PC-9 (cell line): ENCODE measurements around the gene USF1. TPM values are rescaled to one million over a fixed set of nuclear protein-coding genes. Genes with fewer than 3 reads are reported as not detected.

ENCODE experiments used
- BruUV-seq: library from RNA; stranded (reverse); fragments of 400-500 nt; replicated peaks from 2 replicates; lab custom pipeline; 2021; lab: Mats Ljungman, UMichigan
- CTCF ChIA-PET: fragments of 300-600 bp; sonication (Branson Sonifier 250); formaldehyde crosslinking; loops from one replicate; lab custom pipeline; 2022; ENCODE audit warnings: antibody characterized with exemption; lab: Charles Lee
- POLR2A ChIA-PET: fragments of 300-600 bp; sonication (Branson Sonifier 250); formaldehyde crosslinking; loops from one replicate; lab custom pipeline; 2022; ENCODE audit warnings: antibody characterized with exemption; ENCODE audit not compliant: unreplicated experiment; lab: Charles Lee
- DNase-seq, 2 experiments: peaks; one replicate each; pipeline versions ENCODE4 v3.0.0 to v3.0.0-alpha.2; 2015 to 2022; ENCODE audit warnings: mixed read lengths in 1 of 2
- H2AFZ ChIP-seq: fragments of 200-600 bp; sonication (generic); 2 replicates; pipeline ENCODE4 v1.8.1; 2017; ENCODE audit warnings: antibody characterized with exemption
- H3F3A ChIP-seq: fragments of 200-600 bp; sonication (generic); 2 replicates; pipeline ENCODE4 v1.8.1; 2017; ENCODE audit warnings: antibody characterized with exemption, mild to moderate bottlenecking, low read depth; ENCODE audit not compliant: insufficient read depth
- H3K27ac ChIP-seq: fragments of 200-600 bp; sonication (generic); 2 replicates; pipeline ENCODE4 v1.6.1; 2016; ENCODE audit warnings: mixed run types
- H3K27me3 ChIP-seq: fragments of 200-600 bp; sonication (generic); 2 replicates; pipeline ENCODE4 v1.6.1; 2016; ENCODE audit warnings: low read depth, mixed run types; ENCODE audit not compliant: insufficient read depth
- H3K36me3 ChIP-seq: fragments of 200-600 bp; sonication (generic); 2 replicates; pipeline ENCODE4 v1.6.1; 2016; ENCODE audit warnings: low read depth, mixed run types
- H3K4me1 ChIP-seq: fragments of 200-600 bp; sonication (generic); replicated peaks from 2 replicates; pipeline ENCODE4 v1.6.1; 2016; ENCODE audit warnings: mixed run types; ENCODE audit not compliant: insufficient read depth
- H3K4me2 ChIP-seq: fragments of 200-600 bp; sonication (generic); 2 replicates; pipeline ENCODE4 v1.6.1; 2017; ENCODE audit warnings: mixed run types
- H3K4me3 ChIP-seq: fragments of 200-600 bp; sonication (generic); 2 replicates; pipeline ENCODE4 v1.6.1; 2016; ENCODE audit warnings: mixed run types
- H3K79me2 ChIP-seq: fragments of 200-600 bp; sonication (generic); 2 replicates; pipeline ENCODE4 v1.6.1; 2017; ENCODE audit warnings: low read depth, mixed run types
- H3K9me2 ChIP-seq: fragments of 200-600 bp; sonication (generic); 2 replicates; pipeline ENCODE4 v1.8.1; 2017; ENCODE audit warnings: mild to moderate bottlenecking; ENCODE audit not compliant: insufficient read depth
- H3K9me3 ChIP-seq: fragments of 200-600 bp; sonication (generic); 2 replicates; pipeline ENCODE4 v1.8.1; 2016; ENCODE audit warnings: low read depth; ENCODE audit not compliant: insufficient read depth
- H4K20me1 ChIP-seq: fragments of 200-600 bp; sonication (generic); 2 replicates; pipeline ENCODE4 v1.8.1; 2017; ENCODE audit not compliant: insufficient read depth
- CTCF ChIP-seq: fragments of 200-600 bp; sonication (generic); conservative IDR thresholded peaks from 2 replicates; pipeline ENCODE4 v1.6.1; 2017; ENCODE audit warnings: mixed run types, antibody characterized with exemption, mild to moderate bottlenecking, moderate library complexity
- EZH2 ChIP-seq: fragments of 200-600 bp; sonication (generic); IDR thresholded peaks from 2 replicates; pipeline ENCODE4 v1.8.0; 2017; ENCODE audit warnings: antibody characterized with exemption, low read depth
- intact Hi-C: fragments of 100-400 bp; cut with micrococcal nuclease; formaldehyde crosslinking; loops from one replicate; pipeline ENCODE4 v1.10.0; 2022; ENCODE audit not compliant: unreplicated experiment
- total RNA-seq: library from RNA; stranded (reverse); gene quantifications from 2 replicates; pipeline ENCODE4 v1.2.3, GENCODE V29; 2021

The USF1 gene
- total RNA-seq, 1 experiment from 2014 or later, result 43.2 TPM

GRCh38 chr1:161047436-161048420 is 2.0 kb upstream of the USF1 start:
- BruUV-seq, result no TSS peak
- intact Hi-C loops, result no loop called here

GRCh38 chr1:161046605-161047228 is 940 bp upstream of the USF1 start:
- Histone ChIP-seq H3F3A (peaks cover 3% of the 10 kb centered on the region; the same call in 1 of the 2 replicates), H3K79me2 (peaks cover 21% of the 10 kb centered on the region), H3K9me3 (peaks cover 16% of the 10 kb centered on the region), H4K20me1 (no peaks in the 10 kb centered on the region), H3K27me3 (no peaks in the 10 kb centered on the region), H3K36me3 (no peaks in the 10 kb centered on the region; the same call in 1 of the 2 replicates), H3K4me2 (peak overlapping the region; percentile 87), H3K4me1 (peaks cover 15% of the 10 kb centered on the region), H2AFZ (no peak overlapping the region), H3K4me3 (peak overlapping the region; percentile 66), H3K27ac (peak overlapping the region; percentile 85), H3K9me2 (no peaks in the 10 kb centered on the region)
- no TSS peak for BruUV-seq
- ChIA-PET CTCF (interaction anchor here (0.5 to 2.3 kb wide), 3 partner anchors 38 to 53 kb away, joined by 7 to 11 read pairs (median 9); no protein-coding TSS in a partner anchor), POLR2A (interaction anchor here (0.7 to 1.1 kb wide), 4 partner anchors 24 to 94 kb away, joined by 3 to 5 read pairs (median 4); partner anchors contain the start of gene F11R)
- intact Hi-C loops, result no loop called here
- no peak for DNase-seq
- no peak for TF ChIP-seq CTCF
- TF ChIP-seq EZH2, result no peak

More at GRCh38 chr1:161047436-161048420, 2.0 kb upstream of the USF1 start:
- Histone ChIP-seq H3K79me2 (peaks cover 21% of the 10 kb centered on the region), H3K27ac (no peak overlapping the region), H3F3A (peaks cover 3% of the 10 kb centered on the region; the same call in 1 of the 2 replicates), H3K27me3 (no peaks in the 10 kb centered on the region), H3K9me3 (peaks cover 16% of the 10 kb centered on the region), H2AFZ (no peak overlapping the region), H3K9me2 (no peaks in the 10 kb centered on the region), H3K4me3 (peak overlapping the region; percentile 66; the same call in 1 of the 2 replicates), H3K36me3 (no peaks in the 10 kb centered on the region; the same call in 1 of the 2 replicates), H3K4me1 (peaks cover 15% of the 10 kb centered on the region), H4K20me1 (no peaks in the 10 kb centered on the region), H3K4me2 (no peak overlapping the region)
- POLR2A ChIA-PET, result no interaction called here
- CTCF ChIA-PET, result interaction anchor here (0.6 kb wide), 1 partner anchor 54 kb away, joined by 9 read pairs; no protein-coding TSS in a partner anchor
- no peak for DNase-seq
- TF ChIP-seq EZH2, result no peak
- no peak for TF ChIP-seq CTCF
